GM12892 (cell line): ENCODE measurements around the gene SGPP2.

ENCODE experiments used
- POLR2A ChIP-seq: IDR thresholded peaks from 2 replicates; pipeline ENCODE4 v1.6.1; 2011; ENCODE audit warnings: low read depth, low read length, control low read depth
- POLR2AphosphoS5 ChIP-seq: IDR thresholded peaks from 2 replicates; pipeline ENCODE4 v1.6.1; 2011; ENCODE audit warnings: low read depth, low read length, control low read depth
- TAF1 ChIP-seq: IDR thresholded peaks from 2 replicates; pipeline ENCODE4 v1.6.1; 2011; ENCODE audit warnings: low read depth, mild to moderate bottlenecking, control low read depth, low read length, borderline replicate concordance

DNA sequence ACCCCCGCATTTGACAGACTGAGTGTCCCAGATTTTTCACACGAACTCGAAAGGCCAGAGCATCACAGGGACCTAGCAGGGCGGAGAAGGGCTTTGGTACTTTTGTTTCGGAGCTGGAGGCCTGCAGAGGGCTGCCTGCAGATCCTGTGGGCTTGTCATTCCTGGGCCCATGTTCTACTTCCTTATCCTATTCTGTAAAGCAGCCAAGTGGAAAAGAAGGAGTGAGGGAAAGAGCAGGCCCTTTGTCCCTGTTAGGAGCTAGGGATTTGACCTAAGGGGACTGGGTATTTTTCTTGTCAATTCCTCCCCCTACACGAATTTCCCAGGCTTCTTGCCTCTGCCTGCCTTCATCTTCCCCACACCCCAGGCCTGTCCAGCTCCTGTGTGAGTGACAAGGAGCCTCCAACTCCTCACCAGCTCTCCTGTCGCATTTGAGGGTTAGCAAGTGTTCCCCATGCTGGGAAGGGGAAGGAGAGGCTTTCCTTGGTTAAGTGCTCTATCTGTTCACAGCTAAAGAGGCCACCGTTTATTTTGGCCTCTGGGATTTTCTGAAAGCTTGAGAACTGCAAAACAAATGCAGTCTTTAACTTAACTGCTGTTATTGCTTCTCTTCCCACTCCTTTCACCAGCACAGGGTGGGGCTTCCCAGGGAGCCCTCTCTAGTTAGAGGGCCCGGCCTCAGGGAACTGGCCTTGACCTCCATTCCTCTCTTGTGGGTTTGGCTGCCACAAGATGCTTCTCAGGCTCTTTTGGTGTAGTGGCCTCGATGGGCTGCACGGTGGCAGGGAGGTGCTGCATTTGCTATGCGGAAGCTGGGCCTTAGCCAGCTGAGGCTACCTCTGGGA is 61.2 kb downstream of the SGPP2 start:
- TF ChIP-seq POLR2A (no peak), POLR2AphosphoS5 (no peak), TAF1 (no peak)
